Tibial nerve (tissue), 4 donors: ENCODE data around the gene IGSF10.

Source experiments
- CTCF ChIP-seq, 5 experiments: fragments of 200-600 bp in 3 of 5; fragments of 450-650 bp in 2 of 5; sonication (generic) in 3 of 5; IDR thresholded peaks; one replicate each; pipeline ENCODE4 v1.5.1; 2016 to 2019; ENCODE audit warnings: antibody characterized with exemption in 5 of 5, mild to moderate bottlenecking in 3 of 5, moderate library complexity in 2 of 5
- EP300 ChIP-seq, 2 donors: sonication (generic); formaldehyde crosslinking; IDR thresholded peaks; one replicate each; pipeline ENCODE4 v1.6.1; 2017; ENCODE audit warnings: antibody characterized with exemption in 2 of 2, mild to moderate bottlenecking in 1 of 2
- POLR2A ChIP-seq, 2 donors: fragments of 450-650 bp; IDR thresholded peaks; one replicate each; pipeline ENCODE4 v1.6.1; 2017; ENCODE audit warnings: antibody characterized with exemption in 2 of 2, mild to moderate bottlenecking in 2 of 2, moderate library complexity in 2 of 2

GRCh38 chr3:151428386-151428785 is 32.5 kb downstream of the IGSF10 start:
- TF ChIP-seq POLR2A (IDR thresholded peaks at IDR 0.05) (no peak), CTCF (IDR thresholded peaks at IDR 0.05) (no peak), EP300 (IDR thresholded peaks at IDR 0.05) (no peak)
